Effector memory CD4-positive, alpha-beta T cell (primary cell): ENCODE results near the gene MZF1.

ENCODE experiments used
- DNase-seq, 3 donors: peaks; one replicate each; pipeline ENCODE4 v3.0.0-alpha.2; 2020
- H3K27ac ChIP-seq: 2 replicates; pipeline ENCODE4 v1.7.0; 2013; ENCODE audit warnings: mild to moderate bottlenecking, low read length, moderate library complexity; ENCODE audit not compliant: insufficient read depth, poor library complexity, severe bottlenecking
- H3K27me3 ChIP-seq: replicated peaks from 2 replicates; pipeline ENCODE4 v1.7.0; 2013; ENCODE audit warnings: mild to moderate bottlenecking, low read length; ENCODE audit not compliant: insufficient read depth, control insufficient read depth, poor library complexity, severe bottlenecking
- H3K36me3 ChIP-seq: 2 replicates; pipeline ENCODE4 v1.7.0; 2013; ENCODE audit warnings: mild to moderate bottlenecking, low read length, moderate library complexity; ENCODE audit not compliant: control insufficient read depth, insufficient read depth
- H3K4me1 ChIP-seq: 2 replicates; pipeline ENCODE4 v1.7.0; 2013; ENCODE audit warnings: low read length, mild to moderate bottlenecking; ENCODE audit not compliant: control insufficient read depth, insufficient read depth, poor library complexity, severe bottlenecking
- H3K4me3 ChIP-seq: 2 replicates; pipeline ENCODE4 v1.7.0; 2013; ENCODE audit warnings: low read length, low read depth, mild to moderate bottlenecking; ENCODE audit not compliant: insufficient read depth, poor library complexity, severe bottlenecking
- H3K9me3 ChIP-seq: 2 replicates; pipeline ENCODE4 v1.7.0; 2013; ENCODE audit warnings: mild to moderate bottlenecking, low read length, moderate library complexity; ENCODE audit not compliant: control insufficient read depth

Gene MZF1

GRCh38 chr19:58518256-58519086 is 54.7 kb downstream of the MZF1 start:
- no peaks in the 10 kb centered on the region for H3K27me3 ChIP-seq
- H3K9me3 ChIP-seq = no peaks in the 10 kb centered on the region
- peak overlapping the region; percentile 61 for H3K4me3 ChIP-seq
- H3K36me3 ChIP-seq = peaks cover 16% of the 10 kb centered on the region
- DNase-seq = no peak
- H3K4me1 ChIP-seq = peaks cover 24% of the 10 kb centered on the region
- peak overlapping the region; percentile 73 for H3K27ac ChIP-seq

GRCh38 chr19:58516964-58517833 is 55.9 kb downstream of the MZF1 start:
- Histone ChIP-seq H3K9me3 (no peaks in the 10 kb centered on the region), H3K36me3 (peaks cover 16% of the 10 kb centered on the region), H3K27me3 (no peaks in the 10 kb centered on the region), H3K27ac (no peak overlapping the region), H3K4me1 (peaks cover 26% of the 10 kb centered on the region), H3K4me3 (no peak overlapping the region)
- DNase-seq = no peak

GRCh38 chr19:58516246-58516836 is 56.8 kb downstream of the MZF1 start:
- H3K9me3 ChIP-seq = no peaks in the 10 kb centered on the region
- H3K4me3 ChIP-seq = no peak overlapping the region
- H3K4me1 ChIP-seq = peaks cover 26% of the 10 kb centered on the region
- H3K36me3 ChIP-seq = peaks cover 16% of the 10 kb centered on the region
- no peak overlapping the region for H3K27ac ChIP-seq
- no peaks in the 10 kb centered on the region for H3K27me3 ChIP-seq
- DNase-seq = no peak

GRCh38 chr19:58515259-58515658 is 57.9 kb downstream of the MZF1 start:
- no peak overlapping the region for H3K4me3 ChIP-seq
- no peaks in the 10 kb centered on the region for H3K9me3 ChIP-seq
- peaks cover 26% of the 10 kb centered on the region for H3K4me1 ChIP-seq
- no peak for DNase-seq
- peaks cover 16% of the 10 kb centered on the region for H3K36me3 ChIP-seq
- peak overlapping the region; percentile 3 for H3K27ac ChIP-seq
- no peaks in the 10 kb centered on the region for H3K27me3 ChIP-seq

- peaks cover 26% of the 10 kb centered on the region for H3K4me1 ChIP-seq
- DNase-seq = no peak
- no peak overlapping the region for H3K27ac ChIP-seq
- H3K9me3 ChIP-seq = no peaks in the 10 kb centered on the region
- no peaks in the 10 kb centered on the region for H3K27me3 ChIP-seq
- no peak overlapping the region for H3K4me3 ChIP-seq
- H3K36me3 ChIP-seq = peaks cover 16% of the 10 kb centered on the region
These were observed 58.5 kb downstream of the MZF1 start for GRCh38 chr19:58514564-58515022.

GRCh38 chr19:58513694-58514563 is 59.2 kb downstream of the MZF1 start:
- peaks cover 22% of the 10 kb centered on the region for H3K4me1 ChIP-seq
- peaks cover 16% of the 10 kb centered on the region for H3K36me3 ChIP-seq
- peak overlapping the region; percentile 42 for H3K27ac ChIP-seq
- H3K9me3 ChIP-seq = no peaks in the 10 kb centered on the region
- peak; percentile 83 to 89 (median 87) for DNase-seq
- H3K27me3 ChIP-seq = no peaks in the 10 kb centered on the region
- no peak overlapping the region for H3K4me3 ChIP-seq

- no peak overlapping the region for H3K4me3 ChIP-seq
- peaks cover 16% of the 10 kb centered on the region for H3K4me1 ChIP-seq
- no peak for DNase-seq
- peak overlapping the region; percentile 42 for H3K27ac ChIP-seq
- H3K27me3 ChIP-seq = no peaks in the 10 kb centered on the region
- H3K36me3 ChIP-seq = peaks cover 16% of the 10 kb centered on the region
- H3K9me3 ChIP-seq = no peaks in the 10 kb centered on the region
These were observed 59.9 kb downstream of the MZF1 start for GRCh38 chr19:58513213-58513693.
